Kidney (tissue), 14 donors: ENCODE measurements around the gene SGSM2. TPM values are rescaled to one million over a fixed set of nuclear protein-coding genes. Genes with fewer than 3 reads are reported as not detected.

ENCODE experiments used
- DNase-seq, 5 donors: peaks; one replicate each; pipeline ENCODE4 v3.0.0-alpha.2; 2013 to 2020
- FAIRE-seq: peaks from 2 replicates; lab custom pipeline; 2012; peaks lifted over from hg19 to GRCh38; lab: Jason Lieb, UNC
- H3K27ac ChIP-seq, 2 donors: one replicate each; pipeline ENCODE4 v1.7.0; 2013; ENCODE audit warnings: low read depth in 2 of 2, low read length in 2 of 2, inconsistent platforms in 1 of 2
- H3K27me3 ChIP-seq: one replicate; pipeline ENCODE4 v1.7.1; 2013; ENCODE audit warnings: low read length, inconsistent platforms; ENCODE audit not compliant: control insufficient read depth, insufficient read depth
- H3K36me3 ChIP-seq, 3 donors: one replicate each; pipeline versions ENCODE4 v1.7.0 to v1.7.1; 2013; ENCODE audit warnings: low read length in 3 of 3, control low read depth in 1 of 3, inconsistent platforms in 1 of 3; ENCODE audit not compliant: insufficient read depth in 3 of 3, control insufficient read depth in 2 of 3
- H3K4me1 ChIP-seq, 3 donors: one replicate each; pipeline versions ENCODE4 v1.7.0 to v1.7.1; 2013; ENCODE audit warnings: low read length in 3 of 3, inconsistent platforms in 1 of 3, low read depth in 1 of 3; ENCODE audit not compliant: control insufficient read depth in 2 of 3, insufficient read depth in 2 of 3
- H3K4me3 ChIP-seq, 3 donors: one replicate each; pipeline versions ENCODE4 v1.7.0 to v1.8.1; 2013; ENCODE audit warnings: low read length in 3 of 3, control low read depth in 1 of 3, inconsistent platforms in 1 of 3
- H3K9ac ChIP-seq, 3 donors: one replicate each; pipeline versions ENCODE4 v1.7.0 to v1.7.1; 2013; ENCODE audit warnings: low read length in 3 of 3, control low read depth in 1 of 3, inconsistent platforms in 1 of 3
- H3K9me3 ChIP-seq, 3 donors: one replicate each; pipeline versions ENCODE4 v1.7.0 to v1.7.1; 2013; ENCODE audit warnings: low read length in 3 of 3, control low read depth in 1 of 3, inconsistent platforms in 1 of 3; ENCODE audit not compliant: control insufficient read depth in 2 of 3, insufficient read depth in 1 of 3
- intact Hi-C: fragments of 100-400 bp; cut with DNase I; formaldehyde crosslinking; loops from one replicate; pipeline ENCODE4 v1.11.1; 2022
- polyA plus RNA-seq: library from polyadenylated mRNA; stranded (reverse); fragments of 350-450 nt; fragmentation: Illumina TruSeq; extraction: RNeasy Lipid Tissue Mini Kit (QIAGEN cat#74804); gene quantifications from one replicate; pipeline ENCODE4 v1.2.3, GENCODE V29; 2014; ENCODE audit warnings: low read depth, low replicate concordance; ENCODE audit not compliant: insufficient read depth
- total RNA-seq: library from RNA; stranded (reverse); fragmentation: NEBNext Ultra II Directional; extraction: Animal tissue kit (Norgen Biotek cat#: 25700); gene quantifications from one replicate; pipeline ENCODE4 v1.2.1, GENCODE V29; 2021
- TF ChIP-seq, protein P1 (sequence below): IDR thresholded peaks from 3 replicates; pipeline ENCODE4 v1.5.1; 2012; ENCODE audit warnings: mild to moderate bottlenecking, moderate library complexity, borderline replicate concordance; ENCODE audit not compliant: insufficient read depth; ENCODE audit errors: extremely low read depth
- donor health status: control.
- donor health status: control.
- donor health status: control.
- donor health status: control.
- donor health status: control.
- donor health status: DM: yes; HTN: yes; CAD: no.
- donor health status: Normal renal cell carcinoma (clear cell type).

The SGSM2 gene
- total and polyA plus RNA-seq, 2 donors from 2014 or later: 33.7 to 58.0 TPM

GRCh38 chr17:2377659-2378058 is 40.4 kb downstream of the SGSM2 start:
- Histone ChIP-seq H3K4me3 (no peak overlapping the region), H3K27ac (no peak overlapping the region), H3K27me3 (no peaks in the 10 kb centered on the region), H3K9ac (no peak overlapping the region), H3K9me3 (no peaks in the 10 kb centered on the region), H3K4me1 (peaks cover 0 to 6% (median 0%) of the 10 kb centered on the region in 3 donors), H3K36me3 (peaks cover 0 to 16% (median 8%) of the 10 kb centered on the region in 3 donors)
- TF ChIP-seq, protein P1, sequence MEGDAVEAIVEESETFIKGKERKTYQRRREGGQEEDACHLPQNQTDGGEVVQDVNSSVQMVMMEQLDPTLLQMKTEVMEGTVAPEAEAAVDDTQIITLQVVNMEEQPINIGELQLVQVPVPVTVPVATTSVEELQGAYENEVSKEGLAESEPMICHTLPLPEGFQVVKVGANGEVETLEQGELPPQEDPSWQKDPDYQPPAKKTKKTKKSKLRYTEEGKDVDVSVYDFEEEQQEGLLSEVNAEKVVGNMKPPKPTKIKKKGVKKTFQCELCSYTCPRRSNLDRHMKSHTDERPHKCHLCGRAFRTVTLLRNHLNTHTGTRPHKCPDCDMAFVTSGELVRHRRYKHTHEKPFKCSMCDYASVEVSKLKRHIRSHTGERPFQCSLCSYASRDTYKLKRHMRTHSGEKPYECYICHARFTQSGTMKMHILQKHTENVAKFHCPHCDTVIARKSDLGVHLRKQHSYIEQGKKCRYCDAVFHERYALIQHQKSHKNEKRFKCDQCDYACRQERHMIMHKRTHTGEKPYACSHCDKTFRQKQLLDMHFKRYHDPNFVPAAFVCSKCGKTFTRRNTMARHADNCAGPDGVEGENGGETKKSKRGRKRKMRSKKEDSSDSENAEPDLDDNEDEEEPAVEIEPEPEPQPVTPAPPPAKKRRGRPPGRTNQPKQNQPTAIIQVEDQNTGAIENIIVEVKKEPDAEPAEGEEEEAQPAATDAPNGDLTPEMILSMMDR: no peak
- intact Hi-C loops: no loop called here
- FAIRE-seq (no peak), DNase-seq (no peak)

DNA sequence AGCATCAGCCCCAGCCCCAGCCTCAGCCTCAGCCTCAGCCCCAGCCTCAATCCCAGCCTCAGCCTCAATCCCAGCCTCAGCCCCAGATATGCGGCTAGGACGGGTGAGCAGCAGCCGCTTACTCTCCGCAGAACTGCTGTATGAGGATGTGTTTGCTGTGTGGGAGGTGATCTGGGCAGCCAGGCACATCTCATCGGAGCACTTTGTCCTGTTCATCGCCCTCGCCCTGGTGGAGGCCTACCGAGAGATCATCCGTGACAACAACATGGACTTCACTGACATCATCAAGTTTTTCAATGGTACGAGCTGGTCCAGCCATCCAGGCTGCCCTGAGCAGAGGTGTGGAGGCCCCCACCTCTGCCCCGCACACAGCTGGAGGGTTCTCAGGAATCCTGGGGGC is 41.6 kb downstream of the SGSM2 start:
- intact Hi-C loops: no loop called here

GRCh38 chr17:2379489-2380225 is 42.4 kb downstream of the SGSM2 start:
- H3K27ac ChIP-seq: peak overlapping the region in 1 of 2 donors; percentile 32
- TF ChIP-seq, protein P1: no peak
- intact Hi-C loops: loop anchor here (5.0 kb wide), 1 partner anchor 38 kb away; no protein-coding TSS in a partner anchor
- peaks cover 2 to 12% (median 4%) of the 10 kb centered on the region in 3 donors for H3K4me1 ChIP-seq
- DNase-seq (no peak), FAIRE-seq (no peak)
- no peak overlapping the region for H3K4me3 ChIP-seq
- H3K27me3 ChIP-seq: no peaks in the 10 kb centered on the region
- no peak overlapping the region for H3K9ac ChIP-seq
- no peaks in the 10 kb centered on the region for H3K9me3 ChIP-seq
- H3K36me3 ChIP-seq: peaks cover 0 to 7% (median 0%) of the 10 kb centered on the region in 3 donors

More for the DNA sequence above, 41.6 kb downstream of the SGSM2 start:
- Histone ChIP-seq H3K9ac (no peak overlapping the region), H3K36me3 (peaks cover 0 to 7% (median 0%) of the 10 kb centered on the region in 3 donors), H3K4me3 (no peak overlapping the region), H3K27me3 (no peaks in the 10 kb centered on the region), H3K9me3 (no peaks in the 10 kb centered on the region), H3K27ac (no peak overlapping the region), H3K4me1 (peaks cover 0 to 12% (median 1%) of the 10 kb centered on the region in 3 donors)
- no peak for FAIRE-seq
- TF ChIP-seq, protein P1: no peak
- peak in 4 of 5 donors; percentile 80 to 90 (median 83) for DNase-seq
